Fibroblast of lung (primary cell): ENCODE results near the gene PPP1R9A. TPM values are rescaled to one million over a fixed set of nuclear protein-coding genes. Genes with fewer than 3 reads are reported as not detected.

Experiments
- DNase-seq, 2 donors: peaks; one replicate each; pipeline versions ENCODE4 v3.0.0 to v3.0.0-alpha.2; 2010; ENCODE audit warnings: low read depth in 2 of 2
- H2AFZ ChIP-seq: 2 replicates; pipeline ENCODE4 v1.5.1; 2012; ENCODE audit warnings: low read length, control low read depth, inconsistent platforms
- H3K27ac ChIP-seq: 2 replicates; pipeline ENCODE4 v1.5.1; 2011; ENCODE audit warnings: low read length, control low read depth; ENCODE audit not compliant: insufficient read depth
- H3K27me3 ChIP-seq: 2 replicates; pipeline ENCODE4 v1.5.1; 2011; ENCODE audit warnings: mild to moderate bottlenecking, low read length; ENCODE audit not compliant: control insufficient read depth, insufficient read depth
- H3K36me3 ChIP-seq: 2 replicates; pipeline ENCODE4 v1.5.1; 2011; ENCODE audit warnings: low read length; ENCODE audit not compliant: control insufficient read depth, insufficient read depth
- H3K4me1 ChIP-seq: 2 replicates; pipeline ENCODE4 v1.5.1; 2011; ENCODE audit warnings: low read length; ENCODE audit not compliant: control insufficient read depth, insufficient read depth; ENCODE audit errors: extremely low read depth
- H3K4me2 ChIP-seq: 2 replicates; pipeline ENCODE4 v1.5.1; 2011; ENCODE audit warnings: low read length, control low read depth; ENCODE audit not compliant: insufficient read depth; ENCODE audit errors: extremely low read depth
- H3K4me3 ChIP-seq, 4 experiments: fragments of 200-600 bp in 1 of 4; sonication (generic) in 1 of 4; replicated peaks in 1 of 4; 2 replicates each; pipeline ENCODE4 v1.5.1; 2011 to 2016; ENCODE audit warnings: low read length in 4 of 4, low read depth in 3 of 4, mild to moderate bottlenecking in 3 of 4, control low read depth in 2 of 4, inconsistent platforms in 1 of 4, mixed read lengths in 1 of 4; ENCODE audit not compliant: insufficient read depth in 1 of 4; ENCODE audit errors: control extremely low read depth in 1 of 4
- H3K79me2 ChIP-seq: 2 replicates; pipeline ENCODE4 v1.5.1; 2012; ENCODE audit warnings: mild to moderate bottlenecking, low read length, inconsistent platforms; ENCODE audit not compliant: control insufficient read depth, insufficient read depth
- H3K9ac ChIP-seq: 2 replicates; pipeline ENCODE4 v1.5.1; 2011; ENCODE audit warnings: mild to moderate bottlenecking, low read length, control low read depth; ENCODE audit not compliant: insufficient read depth
- H3K9me3 ChIP-seq: 2 replicates; pipeline ENCODE4 v1.5.1; 2012; ENCODE audit warnings: low read depth, low read length; ENCODE audit not compliant: control insufficient read depth, insufficient read depth
- H4K20me1 ChIP-seq: 2 replicates; pipeline ENCODE4 v1.5.1; 2011; ENCODE audit warnings: low read length; ENCODE audit not compliant: control insufficient read depth, insufficient read depth; ENCODE audit errors: extremely low read depth
- EZH2 ChIP-seq: IDR thresholded peaks from 2 replicates; pipeline ENCODE4 v1.5.1; 2012; ENCODE audit warnings: low read length, control low read depth, mild to moderate bottlenecking; ENCODE audit errors: missing control alignments
- polyA plus RNA-seq, 2 donors: library from polyadenylated mRNA; depleted of rRNA in 1 of 2; stranded (reverse) in 1 of 2; unstranded in 1 of 2; fragments of >200 nt; gene quantifications; 2 replicates each; pipeline ENCODE4 v1.2.1, GENCODE V29; 2011 to 2012; ENCODE audit warnings: missing spikeins in 1 of 2
- total RNA-seq: library from RNA; depleted of rRNA; stranded (reverse); fragments of >200 nt; gene quantifications from 2 replicates; pipeline ENCODE4 v1.2.1, GENCODE V29; 2014
- TF ChIP-seq, protein P1 (sequence below), 2 donors: IDR thresholded peaks in 1 of 2; conservative IDR thresholded peaks in 1 of 2; 1 replicate in 1 of 2; 2 replicates in 1 of 2; pipeline ENCODE4 v1.5.1; 2011 to 2012; ENCODE audit warnings: low read length in 2 of 2, control low read depth in 1 of 2, inconsistent platforms in 1 of 2, low read depth in 1 of 2, mild to moderate bottlenecking in 1 of 2

Gene PPP1R9A
- total and polyA plus RNA-seq, 2 donors (not counting 1 experiment from before 2014, with no cell fraction given) = 0.68 to 3.3 TPM

DNA sequence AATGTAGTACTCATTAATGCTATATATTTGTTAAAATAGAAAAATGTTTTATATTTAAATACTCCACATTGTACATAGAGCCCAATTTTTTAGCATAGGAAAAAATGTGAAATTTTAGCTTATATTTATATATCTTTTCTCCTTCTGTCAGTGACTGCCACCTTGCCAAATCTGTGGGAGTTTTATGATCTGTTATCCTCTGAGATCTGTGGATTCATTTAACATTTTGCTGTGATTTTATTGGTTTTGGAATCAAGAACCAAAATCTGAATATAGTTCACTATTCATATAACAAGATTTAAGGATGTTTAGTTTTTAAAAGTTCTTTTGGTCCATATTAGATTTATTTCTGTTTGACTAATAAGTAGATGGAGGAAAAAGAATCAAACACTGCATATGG lies 127.9 kb downstream of the PPP1R9A start:
- H3K9ac ChIP-seq = no peak overlapping the region
- no peak overlapping the region for H3K4me2 ChIP-seq
- H3K79me2 ChIP-seq = no peaks in the 10 kb centered on the region
- H3K27me3 ChIP-seq = no peaks in the 10 kb centered on the region
- H3K9me3 ChIP-seq = no peaks in the 10 kb centered on the region
- DNase-seq = no peak
- no peaks in the 10 kb centered on the region for H3K36me3 ChIP-seq
- TF ChIP-seq, protein P1, sequence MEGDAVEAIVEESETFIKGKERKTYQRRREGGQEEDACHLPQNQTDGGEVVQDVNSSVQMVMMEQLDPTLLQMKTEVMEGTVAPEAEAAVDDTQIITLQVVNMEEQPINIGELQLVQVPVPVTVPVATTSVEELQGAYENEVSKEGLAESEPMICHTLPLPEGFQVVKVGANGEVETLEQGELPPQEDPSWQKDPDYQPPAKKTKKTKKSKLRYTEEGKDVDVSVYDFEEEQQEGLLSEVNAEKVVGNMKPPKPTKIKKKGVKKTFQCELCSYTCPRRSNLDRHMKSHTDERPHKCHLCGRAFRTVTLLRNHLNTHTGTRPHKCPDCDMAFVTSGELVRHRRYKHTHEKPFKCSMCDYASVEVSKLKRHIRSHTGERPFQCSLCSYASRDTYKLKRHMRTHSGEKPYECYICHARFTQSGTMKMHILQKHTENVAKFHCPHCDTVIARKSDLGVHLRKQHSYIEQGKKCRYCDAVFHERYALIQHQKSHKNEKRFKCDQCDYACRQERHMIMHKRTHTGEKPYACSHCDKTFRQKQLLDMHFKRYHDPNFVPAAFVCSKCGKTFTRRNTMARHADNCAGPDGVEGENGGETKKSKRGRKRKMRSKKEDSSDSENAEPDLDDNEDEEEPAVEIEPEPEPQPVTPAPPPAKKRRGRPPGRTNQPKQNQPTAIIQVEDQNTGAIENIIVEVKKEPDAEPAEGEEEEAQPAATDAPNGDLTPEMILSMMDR (conservative IDR thresholded peaks at IDR 0.05 in 1 of 2, IDR thresholded peaks at IDR 0.05 in 1 of 2; ENCODE audit: low read depth in 1 of 2, low read length in 2 of 2) = no peak
- no peak for TF ChIP-seq EZH2
- no peak overlapping the region for H2AFZ ChIP-seq
- H4K20me1 ChIP-seq = no peaks in the 10 kb centered on the region
- no peaks in the 10 kb centered on the region for H3K4me1 ChIP-seq
- H3K27ac ChIP-seq = no peak overlapping the region
- no peak overlapping the region for H3K4me3 ChIP-seq

DNA sequence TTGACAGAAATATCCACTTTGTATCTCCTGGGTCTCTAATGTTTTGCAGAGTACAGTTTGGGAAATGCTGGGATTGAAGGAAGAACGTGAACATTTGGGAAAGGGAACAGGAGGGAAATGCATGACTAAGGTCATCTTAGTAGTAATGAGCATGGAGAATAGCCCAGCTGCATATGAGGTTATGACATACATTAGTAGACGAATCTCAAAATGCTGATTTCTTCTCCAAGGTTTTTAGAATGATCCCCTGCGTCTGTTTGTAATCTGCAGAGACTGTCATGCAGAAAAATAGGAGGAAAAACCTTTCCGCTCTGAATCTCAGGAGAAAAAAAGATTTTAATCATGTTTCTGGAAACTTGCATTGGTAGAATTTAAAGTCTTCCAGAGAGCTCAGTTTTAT lies 133.6 kb downstream of the PPP1R9A start:
- H3K27me3 ChIP-seq = no peaks in the 10 kb centered on the region
- TF ChIP-seq EZH2 = no peak
- TF ChIP-seq, protein P1 (conservative IDR thresholded peaks at IDR 0.05 in 1 of 2, IDR thresholded peaks at IDR 0.05 in 1 of 2; ENCODE audit: low read depth in 1 of 2, low read length in 2 of 2) = no peak

GRCh38 chr7:95045236-95045923 lies 138.0 kb downstream of the PPP1R9A start:
- DNase-seq = peak; percentile 27 to 49

More for the DNA sequence above, 133.6 kb downstream of the PPP1R9A start:
- Histone ChIP-seq H3K4me3 (no peak overlapping the region), H3K4me2 (no peak overlapping the region), H3K9me3 (no peaks in the 10 kb centered on the region), H3K36me3 (no peaks in the 10 kb centered on the region), H3K27ac (no peak overlapping the region), H2AFZ (no peak overlapping the region), H3K4me1 (no peaks in the 10 kb centered on the region), H3K79me2 (no peaks in the 10 kb centered on the region), H3K9ac (no peak overlapping the region), H4K20me1 (no peaks in the 10 kb centered on the region)
- no peak for DNase-seq

More at GRCh38 chr7:95045236-95045923, 138.0 kb downstream of the PPP1R9A start:
- Histone ChIP-seq H3K4me2 (no peak overlapping the region), H3K4me1 (no peaks in the 10 kb centered on the region), H4K20me1 (peaks cover 2% of the 10 kb centered on the region), H2AFZ (no peak overlapping the region), H3K36me3 (no peaks in the 10 kb centered on the region), H3K27me3 (no peaks in the 10 kb centered on the region), H3K79me2 (no peaks in the 10 kb centered on the region), H3K9me3 (no peaks in the 10 kb centered on the region), H3K27ac (no peak overlapping the region), H3K9ac (no peak overlapping the region), H3K4me3 (no peak overlapping the region)
- TF ChIP-seq, protein P1 (conservative IDR thresholded peaks at IDR 0.05 in 1 of 2, IDR thresholded peaks at IDR 0.05 in 1 of 2; ENCODE audit: low read depth in 1 of 2, low read length in 2 of 2) = peak in 1 of 2 donors; percentile 38
- TF ChIP-seq EZH2 = no peak
